ENCODE measurements around the gene CSDE1. TPM values are rescaled to one million over a fixed set of nuclear protein-coding genes. Genes with fewer than 3 reads are reported as not detected.

CSDE1 gene
- total RNA-seq, 1 donor from 2014 or later, result 538 TPM

DNA sequence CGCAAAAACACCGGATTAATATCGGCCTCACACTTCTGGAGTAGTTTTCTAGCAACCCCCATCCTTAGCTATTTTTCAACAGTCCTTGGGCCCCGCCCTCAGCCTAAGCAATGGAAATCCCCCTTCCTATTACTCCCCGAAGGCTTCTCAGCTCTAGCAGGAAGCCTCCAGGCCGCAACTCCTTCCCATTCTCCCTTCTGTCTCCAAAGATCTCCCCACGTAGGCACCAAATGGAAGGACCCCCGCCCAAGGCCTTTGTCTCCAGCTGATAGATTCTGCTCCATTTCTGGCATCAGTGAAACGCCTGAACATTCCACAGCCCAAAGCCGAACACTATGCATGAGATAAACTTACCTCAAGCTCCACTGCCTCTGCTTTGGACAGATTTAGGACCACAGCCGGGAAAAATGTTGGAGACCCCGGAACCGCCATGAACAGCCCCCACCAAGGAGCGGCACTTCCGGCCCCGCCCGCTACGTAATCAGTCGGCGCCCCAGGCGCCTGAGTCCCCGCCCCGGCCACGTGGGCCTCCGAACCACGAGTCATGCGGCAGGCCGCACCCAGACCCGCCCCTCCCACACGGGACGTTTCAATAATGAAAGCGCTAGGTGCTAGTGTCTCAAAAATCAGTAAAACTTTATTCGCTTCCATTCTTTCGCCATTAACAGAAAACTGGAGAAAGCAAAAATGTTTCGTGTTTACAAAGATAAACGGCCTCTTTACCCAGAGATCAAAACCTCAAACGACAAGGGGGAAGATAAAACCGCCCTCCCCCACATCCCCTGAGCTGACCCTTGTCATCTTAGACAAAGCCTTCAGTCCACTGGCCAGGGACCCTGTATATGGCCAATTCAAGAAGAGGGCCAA, 41.2 kb downstream of the CSDE1 start, which contains the start of gene NRAS:
NRAS (minus strand) TSS at position 468 of the 867 bp plus-strand sequence. CDS start 611 bp downstream, outside the sequence.
- peaks cover 51% of the 10 kb centered on the region for H3K36me3 Mint-ChIP-seq (ENCODE audit: low read depth, unreplicated experiment)
- H3K27me3 Mint-ChIP-seq (ENCODE audit: unreplicated experiment), result peaks cover 4% of the 10 kb centered on the region

DNA sequence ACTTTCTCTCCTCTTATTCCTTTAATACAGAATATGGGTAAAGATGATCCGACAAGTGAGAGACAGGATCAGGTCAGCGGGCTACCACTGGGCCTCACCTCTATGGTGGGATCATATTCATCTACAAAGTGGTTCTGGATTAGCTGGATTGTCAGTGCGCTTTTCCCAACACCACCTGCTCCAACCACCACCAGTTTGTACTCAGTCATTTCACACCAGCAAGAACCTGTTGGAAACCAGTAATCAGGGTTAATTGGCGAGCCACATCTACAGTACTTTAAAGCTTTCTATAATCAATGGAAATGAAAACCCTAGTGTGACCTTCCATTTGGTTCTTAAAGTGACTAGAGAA, 41.9 kb downstream of the CSDE1 start:
- Mint-ChIP-seq H3K36me3 (ENCODE audit: low read depth, unreplicated experiment) (peaks cover 46% of the 10 kb centered on the region), H3K27me3 (ENCODE audit: unreplicated experiment) (peaks cover 4% of the 10 kb centered on the region), H3K4me3 (ENCODE audit: unreplicated experiment) (peak overlapping the region; percentile 100), H3K27ac (ENCODE audit: unreplicated experiment) (peak overlapping the region; percentile 100), H3K4me1 (ENCODE audit: unreplicated experiment) (peaks cover 8% of the 10 kb centered on the region), H3K9me3 (ENCODE audit: unreplicated experiment) (no peaks in the 10 kb centered on the region)
- TF ChIP-seq, protein P1, sequence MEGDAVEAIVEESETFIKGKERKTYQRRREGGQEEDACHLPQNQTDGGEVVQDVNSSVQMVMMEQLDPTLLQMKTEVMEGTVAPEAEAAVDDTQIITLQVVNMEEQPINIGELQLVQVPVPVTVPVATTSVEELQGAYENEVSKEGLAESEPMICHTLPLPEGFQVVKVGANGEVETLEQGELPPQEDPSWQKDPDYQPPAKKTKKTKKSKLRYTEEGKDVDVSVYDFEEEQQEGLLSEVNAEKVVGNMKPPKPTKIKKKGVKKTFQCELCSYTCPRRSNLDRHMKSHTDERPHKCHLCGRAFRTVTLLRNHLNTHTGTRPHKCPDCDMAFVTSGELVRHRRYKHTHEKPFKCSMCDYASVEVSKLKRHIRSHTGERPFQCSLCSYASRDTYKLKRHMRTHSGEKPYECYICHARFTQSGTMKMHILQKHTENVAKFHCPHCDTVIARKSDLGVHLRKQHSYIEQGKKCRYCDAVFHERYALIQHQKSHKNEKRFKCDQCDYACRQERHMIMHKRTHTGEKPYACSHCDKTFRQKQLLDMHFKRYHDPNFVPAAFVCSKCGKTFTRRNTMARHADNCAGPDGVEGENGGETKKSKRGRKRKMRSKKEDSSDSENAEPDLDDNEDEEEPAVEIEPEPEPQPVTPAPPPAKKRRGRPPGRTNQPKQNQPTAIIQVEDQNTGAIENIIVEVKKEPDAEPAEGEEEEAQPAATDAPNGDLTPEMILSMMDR (IDR thresholded peaks at IDR 0.05; ENCODE audit: unreplicated experiment), result no peak
- DNase-seq (ENCODE audit: low spot score), result no peak

More for the DNA sequence above, 41.2 kb downstream of the CSDE1 start, which contains the start of gene NRAS:
- Mint-ChIP-seq H3K4me1 (ENCODE audit: unreplicated experiment) (peaks cover 8% of the 10 kb centered on the region), H3K4me3 (ENCODE audit: unreplicated experiment) (peak within 1 kb of the TSS; percentile 100), H3K27ac (ENCODE audit: unreplicated experiment) (peak within 1 kb of the TSS; percentile 100), H3K9me3 (ENCODE audit: unreplicated experiment) (no peaks in the 10 kb centered on the region)
- TF ChIP-seq, protein P1 (IDR thresholded peaks at IDR 0.05; ENCODE audit: unreplicated experiment), result no peak
- DNase-seq (ENCODE audit: low spot score), result peak; percentile 95

DNA sequence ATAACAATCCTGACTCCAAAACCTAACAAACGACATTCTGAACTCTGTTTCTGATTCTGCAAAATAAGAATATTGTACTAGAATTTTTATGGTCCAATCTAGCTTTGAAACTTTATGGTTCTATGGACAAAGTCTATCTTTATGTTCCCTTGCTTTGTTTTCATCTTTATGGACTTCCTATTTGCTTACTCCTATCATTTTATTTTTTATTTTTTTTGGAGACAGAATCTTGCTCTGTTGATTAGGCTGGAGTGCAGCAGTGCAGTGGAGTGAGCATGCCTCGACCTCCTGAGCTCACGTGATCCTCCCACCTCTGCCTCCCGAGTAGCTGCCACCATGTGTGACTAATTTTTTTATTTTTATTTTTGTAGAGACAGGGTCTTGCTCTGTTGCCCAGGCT, 44.8 kb downstream of the CSDE1 start:
- peaks cover 4% of the 10 kb centered on the region for H3K27me3 Mint-ChIP-seq (ENCODE audit: unreplicated experiment)
- H3K36me3 Mint-ChIP-seq (ENCODE audit: low read depth, unreplicated experiment), result peaks cover 35% of the 10 kb centered on the region
- no peak overlapping the region for H3K4me3 Mint-ChIP-seq (ENCODE audit: unreplicated experiment)
- TF ChIP-seq, protein P1 (IDR thresholded peaks at IDR 0.05; ENCODE audit: unreplicated experiment), result no peak
- DNase-seq (ENCODE audit: low spot score), result no peak
- peaks cover 8% of the 10 kb centered on the region for H3K4me1 Mint-ChIP-seq (ENCODE audit: unreplicated experiment)
- no peaks in the 10 kb centered on the region for H3K9me3 Mint-ChIP-seq (ENCODE audit: unreplicated experiment)
- H3K27ac Mint-ChIP-seq (ENCODE audit: unreplicated experiment), result no peak overlapping the region

DNA sequence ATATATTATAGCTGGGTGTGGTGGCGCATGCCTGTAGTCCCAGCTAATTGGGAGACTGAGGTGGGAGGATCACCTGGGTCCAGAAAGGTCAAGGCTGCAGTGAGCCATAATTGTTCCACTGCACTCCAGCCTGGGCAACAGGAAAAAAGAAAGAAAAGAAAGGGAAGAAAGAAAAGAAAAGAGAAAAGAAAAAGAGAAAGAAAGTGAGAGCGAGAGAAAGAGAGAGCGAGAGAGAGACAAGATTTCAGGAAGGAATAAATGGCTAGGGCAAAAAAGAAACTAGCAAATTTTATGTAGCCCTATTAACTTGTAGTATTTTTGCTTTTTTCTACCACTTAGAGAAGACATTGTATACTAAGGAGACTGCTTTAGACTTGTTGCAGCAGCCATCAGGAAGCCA, 47.4 kb downstream of the CSDE1 start:
- H3K27me3 Mint-ChIP-seq (ENCODE audit: unreplicated experiment), result no peaks in the 10 kb centered on the region
- H3K9me3 Mint-ChIP-seq (ENCODE audit: unreplicated experiment), result no peaks in the 10 kb centered on the region
- H3K27ac Mint-ChIP-seq (ENCODE audit: unreplicated experiment), result no peak overlapping the region
- H3K4me3 Mint-ChIP-seq (ENCODE audit: unreplicated experiment), result no peak overlapping the region
- no peaks in the 10 kb centered on the region for H3K4me1 Mint-ChIP-seq (ENCODE audit: unreplicated experiment)
- DNase-seq (ENCODE audit: low spot score), result no peak
- peaks cover 30% of the 10 kb centered on the region for H3K36me3 Mint-ChIP-seq (ENCODE audit: low read depth, unreplicated experiment)
- TF ChIP-seq, protein P1 (IDR thresholded peaks at IDR 0.05; ENCODE audit: unreplicated experiment), result no peak

DNA sequence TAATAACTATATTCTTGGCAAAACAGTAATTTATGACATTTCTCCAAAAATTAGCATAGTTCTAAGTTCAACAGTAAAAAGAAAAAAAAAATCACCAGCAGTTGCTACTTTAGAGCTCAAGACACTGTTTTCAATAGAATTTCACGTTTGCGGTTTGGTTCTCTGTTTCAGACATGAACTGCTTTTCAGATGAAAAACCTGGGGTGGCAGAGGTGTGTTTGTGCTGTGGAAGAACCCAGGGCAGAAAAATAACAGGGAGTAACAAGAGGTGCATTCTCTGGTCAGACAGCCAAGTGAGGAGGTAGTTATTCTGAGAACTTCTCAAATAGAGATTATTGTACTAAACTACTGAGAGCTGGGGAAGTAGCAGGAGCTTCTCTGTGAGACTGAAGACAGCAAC, 50.2 kb downstream of the CSDE1 start:
- Mint-ChIP-seq H3K4me1 (ENCODE audit: unreplicated experiment) (no peaks in the 10 kb centered on the region), H3K9me3 (ENCODE audit: unreplicated experiment) (no peaks in the 10 kb centered on the region), H3K4me3 (ENCODE audit: unreplicated experiment) (no peak overlapping the region), H3K27me3 (ENCODE audit: unreplicated experiment) (no peaks in the 10 kb centered on the region), H3K27ac (ENCODE audit: unreplicated experiment) (no peak overlapping the region), H3K36me3 (ENCODE audit: low read depth, unreplicated experiment) (peaks cover 20% of the 10 kb centered on the region)
- no peak for DNase-seq (ENCODE audit: low spot score)
- TF ChIP-seq, protein P1 (IDR thresholded peaks at IDR 0.05; ENCODE audit: unreplicated experiment), result no peak
